IPS DF 6.9 (cell line): ENCODE measurements around the gene ELOB.

Experiments used
- DNase-seq: peaks from one replicate; pipeline ENCODE4 v3.0.0-alpha.2; 2013; ENCODE audit warnings: low read depth, low spot score
- H3K27ac ChIP-seq: one replicate; pipeline ENCODE4 v1.5.1; 2013; ENCODE audit warnings: low read length, control low read depth
- H3K27me3 ChIP-seq: 2 replicates; pipeline ENCODE4 v1.6.1; 2013; ENCODE audit warnings: mild to moderate bottlenecking, low read length; ENCODE audit not compliant: control insufficient read depth, insufficient read depth
- H3K36me3 ChIP-seq: 2 replicates; pipeline ENCODE4 v1.6.1; 2013; ENCODE audit warnings: low read length; ENCODE audit not compliant: control insufficient read depth, insufficient read depth
- H3K4me1 ChIP-seq: 2 replicates; pipeline ENCODE4 v1.6.1; 2013; ENCODE audit warnings: low read length; ENCODE audit not compliant: control insufficient read depth, insufficient read depth
- H3K4me3 ChIP-seq: 2 replicates; pipeline ENCODE4 v1.5.1; 2013; ENCODE audit warnings: mild to moderate bottlenecking, low read length
- H3K9me3 ChIP-seq: 2 replicates; pipeline ENCODE4 v1.6.1; 2013; ENCODE audit warnings: low read length, inconsistent platforms; ENCODE audit not compliant: control insufficient read depth, insufficient read depth
- WGBS: extraction: QIAGEN DNeasy Blood & Tissue Kit; methylation state at CpG from one replicate; pipeline ENCODE4 v1.1.7; 2013; ENCODE audit warnings: mixed read lengths, missing lambda C conversion rate; ENCODE audit not compliant: insufficient read length, insufficient coverage; 5-methylcytosine and 5-hydroxymethylcytosine counted together

ELOB gene

GRCh38 chr16:2766430-2767139 is 10.5 kb downstream of the ELOB start:
- H3K4me3 ChIP-seq = no peak overlapping the region
- H3K27ac ChIP-seq = no peak overlapping the region
- no CpG with 5 or more reads among the region's 44 CpGs for WGBS
- no peaks in the 10 kb centered on the region for H3K4me1 ChIP-seq
- 0 out of 2 replicates have a peak, but pooled peaks cover 3% of the 10 kb centered on the region for H3K9me3 ChIP-seq
- DNase-seq = no peak
- H3K27me3 ChIP-seq = no peaks in the 10 kb centered on the region
- peaks cover 93% of the 10 kb centered on the region for H3K36me3 ChIP-seq

- 0 out of 2 replicates have a peak, but pooled peaks cover 3% of the 10 kb centered on the region for H3K9me3 ChIP-seq
- no peak overlapping the region for H3K4me3 ChIP-seq
- no peak overlapping the region for H3K27ac ChIP-seq
- H3K36me3 ChIP-seq = peaks cover 89% of the 10 kb centered on the region
- WGBS = no CpG with 5 or more reads among the region's 73 CpGs
- no peak for DNase-seq
- H3K27me3 ChIP-seq = no peaks in the 10 kb centered on the region
- H3K4me1 ChIP-seq = no peaks in the 10 kb centered on the region
These were observed 11.3 kb downstream of the ELOB start for GRCh38 chr16:2765462-2766404.

DNA sequence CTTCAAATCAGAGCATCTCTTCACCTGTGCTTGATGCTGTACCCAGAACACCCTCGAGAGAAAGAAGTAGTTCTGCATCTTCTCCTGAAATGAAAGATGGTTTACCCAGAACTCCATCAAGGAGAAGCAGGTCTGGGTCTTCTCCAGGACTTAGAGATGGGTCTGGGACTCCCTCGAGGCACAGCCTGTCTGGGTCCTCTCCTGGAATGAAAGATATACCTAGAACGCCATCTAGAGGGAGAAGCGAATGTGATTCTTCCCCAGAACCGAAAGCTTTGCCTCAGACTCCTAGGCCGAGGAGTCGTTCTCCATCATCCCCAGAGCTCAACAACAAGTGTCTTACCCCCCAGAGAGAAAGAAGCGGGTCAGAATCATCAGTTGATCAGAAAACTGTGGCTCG is 12.4 kb downstream of the ELOB start:
- Histone ChIP-seq H3K4me1 (no peaks in the 10 kb centered on the region), H3K27me3 (no peaks in the 10 kb centered on the region), H3K4me3 (no peak overlapping the region), H3K9me3 (0 out of 2 replicates have a peak, but pooled peaks cover 3% of the 10 kb centered on the region), H3K36me3 (peaks cover 86% of the 10 kb centered on the region), H3K27ac (no peak overlapping the region)
- no peak for DNase-seq
- WGBS = no CpG with 5 or more reads among the region's 9 CpGs

DNA sequence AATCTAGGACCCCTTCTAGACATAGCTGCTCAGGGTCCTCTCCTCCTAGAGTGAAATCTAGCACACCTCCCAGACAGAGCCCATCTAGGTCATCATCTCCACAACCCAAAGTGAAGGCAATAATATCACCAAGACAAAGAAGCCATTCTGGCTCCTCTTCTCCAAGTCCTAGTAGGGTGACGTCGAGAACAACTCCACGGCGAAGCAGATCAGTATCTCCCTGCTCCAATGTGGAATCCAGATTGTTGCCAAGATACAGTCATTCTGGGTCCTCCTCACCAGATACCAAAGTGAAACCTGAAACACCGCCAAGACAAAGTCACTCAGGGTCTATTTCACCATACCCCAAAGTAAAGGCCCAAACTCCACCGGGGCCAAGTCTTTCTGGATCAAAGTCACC is 13.9 kb downstream of the ELOB start:
- Histone ChIP-seq H3K4me3 (no peak overlapping the region), H3K4me1 (no peaks in the 10 kb centered on the region), H3K27ac (no peak overlapping the region), H3K9me3 (0 out of 2 replicates have a peak, but pooled peaks cover 3% of the 10 kb centered on the region), H3K27me3 (no peaks in the 10 kb centered on the region), H3K36me3 (peaks cover 83% of the 10 kb centered on the region)
- no peak for DNase-seq
- WGBS = no CpG with 5 or more reads among the region's 6 CpGs

DNA sequence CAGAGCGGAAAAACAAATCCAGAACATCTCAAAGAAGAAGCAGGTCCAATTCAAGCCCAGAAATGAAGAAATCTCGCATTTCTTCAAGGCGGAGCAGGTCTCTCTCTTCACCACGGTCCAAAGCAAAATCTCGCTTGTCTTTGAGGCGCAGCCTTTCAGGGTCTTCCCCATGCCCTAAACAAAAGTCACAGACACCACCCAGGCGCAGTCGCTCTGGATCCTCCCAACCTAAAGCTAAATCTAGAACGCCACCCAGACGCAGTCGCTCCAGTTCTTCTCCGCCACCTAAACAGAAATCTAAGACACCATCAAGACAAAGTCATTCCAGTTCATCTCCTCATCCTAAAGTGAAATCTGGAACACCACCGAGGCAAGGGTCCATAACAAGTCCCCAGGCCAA is 14.4 kb downstream of the ELOB start:
- Histone ChIP-seq H3K27ac (no peak overlapping the region), H3K36me3 (peaks cover 83% of the 10 kb centered on the region), H3K9me3 (0 out of 2 replicates have a peak, but pooled peaks cover 3% of the 10 kb centered on the region), H3K4me1 (no peaks in the 10 kb centered on the region), H3K27me3 (no peaks in the 10 kb centered on the region), H3K4me3 (no peak overlapping the region)
- DNase-seq = no peak
- WGBS = no CpG with 5 or more reads among the region's 13 CpGs

DNA sequence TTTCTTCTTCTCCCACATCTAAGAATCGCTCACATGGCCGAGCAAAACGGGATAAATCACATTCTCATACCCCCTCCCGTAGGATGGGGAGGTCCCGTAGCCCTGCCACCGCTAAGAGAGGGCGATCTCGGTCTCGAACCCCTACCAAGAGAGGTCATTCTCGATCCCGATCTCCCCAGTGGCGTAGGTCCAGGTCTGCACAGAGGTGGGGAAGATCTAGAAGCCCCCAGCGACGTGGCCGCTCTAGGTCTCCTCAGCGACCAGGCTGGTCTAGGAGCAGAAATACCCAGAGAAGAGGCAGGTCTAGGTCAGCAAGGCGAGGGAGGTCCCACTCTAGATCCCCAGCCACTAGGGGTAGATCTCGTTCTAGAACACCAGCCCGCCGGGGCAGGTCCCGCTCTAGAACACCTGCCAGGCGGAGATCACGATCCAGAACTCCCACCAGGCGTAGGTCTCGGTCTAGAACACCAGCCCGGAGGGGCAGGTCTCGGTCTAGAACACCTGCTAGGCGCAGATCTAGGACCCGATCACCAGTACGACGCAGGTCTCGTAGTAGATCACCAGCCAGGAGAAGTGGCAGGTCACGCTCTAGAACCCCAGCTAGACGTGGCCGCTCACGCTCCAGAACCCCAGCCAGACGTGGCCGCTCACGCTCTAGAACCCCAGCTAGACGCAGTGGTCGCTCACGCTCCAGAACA is 15.0 kb downstream of the ELOB start:
- Histone ChIP-seq H3K4me1 (no peaks in the 10 kb centered on the region), H3K36me3 (peaks cover 82% of the 10 kb centered on the region), H3K4me3 (no peak overlapping the region), H3K27me3 (no peaks in the 10 kb centered on the region), H3K9me3 (0 out of 2 replicates have a peak, but pooled peaks cover 3% of the 10 kb centered on the region), H3K27ac (no peak overlapping the region)
- DNase-seq = no peak
- WGBS = no CpG with 5 or more reads among the region's 42 CpGs

- WGBS = no CpG with 5 or more reads among the region's 10 CpGs
- 0 out of 2 replicates have a peak, but pooled peaks cover 3% of the 10 kb centered on the region for H3K9me3 ChIP-seq
These were observed 15.6 kb downstream of the ELOB start for GRCh38 chr16:2761472-2761871.

DNA sequence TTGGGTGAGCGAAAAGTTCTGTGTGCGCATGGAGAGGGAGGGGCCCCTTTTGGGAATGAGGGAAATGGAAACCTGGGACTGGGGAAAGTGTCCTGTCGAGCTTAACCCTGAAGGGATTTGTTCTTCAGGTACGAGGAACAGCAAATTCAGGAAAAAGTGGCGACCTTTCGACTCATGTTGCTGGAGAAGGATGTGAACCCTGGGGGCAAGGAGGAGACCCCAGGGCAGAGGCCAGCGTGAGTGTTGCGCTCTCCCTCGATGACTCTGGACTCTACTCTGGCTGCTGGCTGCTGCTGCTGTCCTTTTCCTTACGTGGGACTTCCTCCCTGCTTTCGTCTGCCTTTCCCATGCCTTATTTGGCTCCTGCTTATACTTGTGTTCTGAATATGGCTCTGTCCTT is 19.7 kb downstream of the ELOB start:
- H3K4me1 ChIP-seq = no peaks in the 10 kb centered on the region
- peaks cover 45% of the 10 kb centered on the region for H3K36me3 ChIP-seq
- no peak for DNase-seq
- H3K9me3 ChIP-seq = 0 out of 2 replicates have a peak, but pooled peaks cover 3% of the 10 kb centered on the region
- no peak overlapping the region for H3K27ac ChIP-seq
- WGBS = no CpG with 5 or more reads among the region's 11 CpGs
- H3K27me3 ChIP-seq = no peaks in the 10 kb centered on the region
- H3K4me3 ChIP-seq = no peak overlapping the region

More at GRCh38 chr16:2761472-2761871, 15.6 kb downstream of the ELOB start:
- Histone ChIP-seq H3K27ac (no peak overlapping the region), H3K4me3 (no peak overlapping the region), H3K27me3 (no peaks in the 10 kb centered on the region), H3K4me1 (no peaks in the 10 kb centered on the region), H3K36me3 (peaks cover 76% of the 10 kb centered on the region)
- no peak for DNase-seq

DNA sequence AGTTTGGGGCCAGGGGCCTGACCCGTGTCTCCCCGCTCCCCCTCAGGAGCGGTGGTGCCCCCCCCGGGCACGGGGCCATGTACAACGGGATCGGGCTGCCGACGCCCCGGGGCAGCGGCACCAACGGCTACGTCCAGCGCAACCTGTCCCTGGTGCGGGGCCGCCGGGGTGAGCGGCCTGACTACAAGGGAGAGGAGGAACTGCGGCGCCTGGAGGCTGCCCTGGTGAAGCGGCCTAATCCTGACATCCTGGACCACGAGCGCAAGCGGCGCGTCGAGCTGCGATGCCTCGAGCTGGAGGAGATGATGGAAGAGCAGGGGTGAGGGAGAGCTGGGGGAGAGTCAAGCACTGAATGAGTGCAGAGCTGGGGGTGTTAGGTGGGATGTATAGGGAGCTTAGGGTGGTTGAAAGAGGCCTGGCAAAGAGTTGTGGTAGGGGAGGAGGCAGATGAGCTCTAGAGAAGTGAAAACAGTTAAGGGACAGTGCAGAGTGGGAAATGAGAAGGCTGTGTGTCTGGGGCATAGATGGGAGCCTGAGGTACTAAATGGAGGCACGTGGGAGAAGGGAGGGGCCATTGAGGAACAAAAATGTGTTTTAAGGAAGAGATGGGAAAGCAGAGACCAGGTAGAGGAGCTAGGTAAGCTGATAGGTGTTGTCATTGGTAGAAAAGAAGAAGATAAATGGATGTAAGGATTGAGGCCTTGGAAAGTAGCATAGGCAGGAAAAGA is 20.6 kb downstream of the ELOB start:
- Histone ChIP-seq H3K36me3 (peaks cover 36% of the 10 kb centered on the region), H3K4me3 (no peak overlapping the region)
- no peak for DNase-seq

More for the DNA sequence above, 20.6 kb downstream of the ELOB start:
- H3K27me3 ChIP-seq = no peaks in the 10 kb centered on the region
- no peak overlapping the region for H3K27ac ChIP-seq
- H3K9me3 ChIP-seq = no peaks in the 10 kb centered on the region
- WGBS = no CpG with 5 or more reads among the region's 30 CpGs
- no peaks in the 10 kb centered on the region for H3K4me1 ChIP-seq
